ENCODE data around the gene C17orf58. TPM values are rescaled to one million over a fixed set of nuclear protein-coding genes. Genes with fewer than 3 reads are reported as not detected.
A peak's percentile ranks its signal among the peaks of the same experiment; 100 is the strongest.

The C17orf58 gene
- total and polyA plus RNA-seq, 9 of the 15 experiments (the other 6 are each of a cell fraction or from before 2014, with no cell fraction given): 8.6 to 37.4 (median 27.6) TPM

DNA sequence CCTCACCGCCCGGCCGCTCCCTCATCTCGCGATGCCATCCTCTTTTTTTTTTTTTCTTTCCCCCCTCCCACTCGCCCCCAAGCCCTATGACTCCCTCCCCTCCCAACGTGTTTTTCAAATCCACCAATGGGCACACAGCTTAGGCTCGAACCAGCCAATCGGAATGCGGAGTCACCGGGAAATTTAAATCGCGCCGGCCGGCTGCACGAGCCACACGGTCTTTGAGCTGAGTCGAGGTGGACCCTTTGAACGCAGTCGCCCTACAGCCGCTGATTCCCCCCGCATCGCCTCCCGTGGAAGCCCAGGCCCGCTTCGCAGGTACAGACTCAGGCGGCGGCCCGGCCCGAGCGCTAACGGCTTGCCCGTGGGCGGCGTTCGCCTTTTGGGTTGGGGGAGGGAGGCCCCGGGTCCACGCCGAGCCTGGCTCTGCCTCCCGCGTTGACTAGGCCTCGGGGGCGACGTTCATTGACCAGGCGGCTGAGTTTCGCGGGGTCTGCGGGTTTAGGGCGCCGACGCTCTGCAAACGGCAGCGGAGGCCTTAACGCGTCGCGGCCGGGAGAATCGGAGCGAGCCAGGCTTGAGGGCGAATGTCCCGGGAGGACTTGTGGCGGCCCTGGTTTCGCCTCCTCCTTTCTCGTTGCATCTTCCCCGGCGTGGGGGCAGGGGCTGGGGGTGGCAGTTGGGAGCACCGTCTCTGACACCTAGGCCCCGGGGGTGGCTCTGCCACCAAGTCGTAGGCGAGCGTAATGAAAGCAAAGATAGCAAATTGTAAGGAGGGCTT is 39.4 kb upstream of the C17orf58 start, which contains the start of gene KPNA2 (continued):
- TF ChIP-seq, protein P1, sequence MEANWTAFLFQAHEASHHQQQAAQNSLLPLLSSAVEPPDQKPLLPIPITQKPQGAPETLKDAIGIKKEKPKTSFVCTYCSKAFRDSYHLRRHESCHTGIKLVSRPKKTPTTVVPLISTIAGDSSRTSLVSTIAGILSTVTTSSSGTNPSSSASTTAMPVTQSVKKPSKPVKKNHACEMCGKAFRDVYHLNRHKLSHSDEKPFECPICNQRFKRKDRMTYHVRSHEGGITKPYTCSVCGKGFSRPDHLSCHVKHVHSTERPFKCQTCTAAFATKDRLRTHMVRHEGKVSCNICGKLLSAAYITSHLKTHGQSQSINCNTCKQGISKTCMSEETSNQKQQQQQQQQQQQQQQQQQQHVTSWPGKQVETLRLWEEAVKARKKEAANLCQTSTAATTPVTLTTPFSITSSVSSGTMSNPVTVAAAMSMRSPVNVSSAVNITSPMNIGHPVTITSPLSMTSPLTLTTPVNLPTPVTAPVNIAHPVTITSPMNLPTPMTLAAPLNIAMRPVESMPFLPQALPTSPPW (CRISPR knock-in tag; IDR thresholded peaks at IDR 0.05): peak; percentile 100
- TF ChIP-seq ZBTB26 (CRISPR knock-in tag; IDR thresholded peaks at IDR 0.05) (no peak), ZNF316 (IDR thresholded peaks at IDR 0.05) (no peak; the same call in 1 of the 2 replicates), TAF15 (IDR thresholded peaks at IDR 0.05; ENCODE audit: low read depth, low read length) (no peak), ARID1B (IDR thresholded peaks at IDR 0.05) (peak; percentile 36), ETS2 (tag; IDR thresholded peaks at IDR 0.05; ENCODE audit: borderline replicate concordance, poor library complexity, severe bottlenecking) (no peak), TAL1 (IDR thresholded peaks at IDR 0.05) (no peak), ETV5 (CRISPR knock-in tag; IDR thresholded peaks at IDR 0.05; ENCODE audit: low read depth) (no peak), ESRRA (IDR thresholded peaks at IDR 0.05; ENCODE audit: borderline replicate concordance, low read depth) (no peak), ZBTB33 (CRISPR knock-in tag; IDR thresholded peaks at IDR 0.05) (no peak; the same call in 1 of the 2 replicates), NR0B1 (IDR thresholded peaks at IDR 0.05; ENCODE audit: partially characterized antibody) (no peak), LEF1 (IDR thresholded peaks at IDR 0.05) (peak; percentile 49; the same call in 1 of the 2 replicates), FOXP4 (CRISPR knock-in tag; IDR thresholded peaks at IDR 0.05; ENCODE audit: borderline replicate concordance) (no peak), EZH2 (IDR thresholded peaks at IDR 0.05; ENCODE audit: borderline replicate concordance, low read depth, low read length) (no peak), ZNF57 (CRISPR knock-in tag; IDR thresholded peaks at IDR 0.05) (0 out of 2 replicates have a peak, but pooled peaks have one; percentile 7), TBP (optimal IDR thresholded peaks at IDR 0.05; ENCODE audit: low read depth, low read length) (peak; percentile 95), ZNF174 (CRISPR knock-in tag; IDR thresholded peaks at IDR 0.05) (no peak)
- TF ChIP-seq, protein P2, sequence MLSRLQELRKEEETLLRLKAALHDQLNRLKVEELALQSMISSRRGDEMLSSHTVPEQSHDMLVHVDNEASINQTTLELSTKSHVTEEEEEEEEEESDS (CRISPR knock-in tag; IDR thresholded peaks at IDR 0.05): no peak
